ENCODE results near the gene TENT5C.

Gene TENT5C

DNA sequence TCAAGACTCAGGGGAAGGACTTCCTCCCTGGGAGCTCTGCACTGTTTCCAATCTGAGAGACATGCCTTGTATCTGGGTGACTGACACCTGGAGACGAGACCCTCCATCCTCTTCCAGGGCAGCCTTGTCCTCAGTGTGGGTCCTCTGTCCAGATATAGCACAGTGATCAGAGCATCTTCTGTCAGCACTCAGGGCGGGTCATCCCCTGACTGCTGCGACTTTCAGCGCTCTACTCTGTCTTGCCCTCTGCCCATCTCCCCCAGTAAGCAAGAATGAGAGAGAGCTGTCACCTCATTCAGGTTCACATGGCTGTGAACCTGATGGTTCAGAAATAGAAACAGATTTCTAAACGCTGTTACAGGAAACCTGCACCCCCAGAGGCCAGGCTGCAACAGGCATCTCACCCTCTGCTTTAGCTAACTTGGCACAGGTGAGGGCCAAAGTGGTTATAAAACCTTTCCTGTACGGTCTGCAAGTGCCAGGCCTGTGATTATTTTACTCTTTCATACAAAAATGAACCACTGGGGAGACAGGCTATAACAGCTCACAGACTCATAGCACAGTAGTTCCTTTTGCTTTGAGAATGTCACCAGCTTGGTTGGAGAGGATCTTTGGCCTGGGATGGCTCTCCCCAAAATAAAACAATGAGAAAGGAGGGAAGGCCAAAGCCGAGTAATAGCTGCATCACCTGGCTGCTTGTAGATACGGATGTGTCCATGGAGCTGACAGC is 11.4 kb upstream of the TENT5C start:
- H3K4me3 ChIP-seq (ENCODE audit: low read length, poor library complexity, severe bottlenecking), result no peak overlapping the region
- no peaks in the 10 kb centered on the region for H3K27me3 ChIP-seq (ENCODE audit: insufficient read depth, low read length, poor library complexity, severe bottlenecking)
- H3K9me2 ChIP-seq (replicated peaks; ENCODE audit: low read depth, low read length), result no peaks in the 10 kb centered on the region
- H3K9me3 ChIP-seq (ENCODE audit: insufficient read depth, low read depth, low read length), result no peaks in the 10 kb centered on the region
- H3K4me1 ChIP-seq (ENCODE audit: insufficient read depth, low read length, poor library complexity, severe bottlenecking), result no peaks in the 10 kb centered on the region
- no peaks in the 10 kb centered on the region for H3F3A ChIP-seq (ENCODE audit: low read depth)
- H3K4me2 ChIP-seq (ENCODE audit: low read depth, low read length, poor library complexity, severe bottlenecking), result no peak overlapping the region
- no peaks in the 10 kb centered on the region for H3K79me2 ChIP-seq (ENCODE audit: insufficient read depth, low read length)
- H4K20me1 ChIP-seq (ENCODE audit: insufficient read depth, low read length, poor library complexity, severe bottlenecking), result no peaks in the 10 kb centered on the region
- TF ChIP-seq EZH2phosphoT487 (IDR thresholded peaks at IDR 0.05; ENCODE audit: borderline replicate concordance) (no peak), CTCF (conservative IDR thresholded peaks at IDR 0.05; ENCODE audit: low read length) (no peak)
- H3K9ac ChIP-seq (ENCODE audit: low read depth, low read length, poor library complexity, severe bottlenecking), result no peak overlapping the region
- no peaks in the 10 kb centered on the region for H3K36me3 ChIP-seq (ENCODE audit: insufficient read depth, low read length)
- no peak overlapping the region for H2AFZ ChIP-seq (ENCODE audit: low read length)

- Histone ChIP-seq H3K36me3 (ENCODE audit: insufficient read depth, low read length) (no peaks in the 10 kb centered on the region), H4K20me1 (ENCODE audit: insufficient read depth, low read length, poor library complexity, severe bottlenecking) (no peaks in the 10 kb centered on the region), H3K9ac (ENCODE audit: low read depth, low read length, poor library complexity, severe bottlenecking) (no peak overlapping the region), H3K4me3 (ENCODE audit: low read length, poor library complexity, severe bottlenecking) (no peak overlapping the region), H3K79me2 (ENCODE audit: insufficient read depth, low read length) (no peaks in the 10 kb centered on the region), H3K27me3 (ENCODE audit: insufficient read depth, low read length, poor library complexity, severe bottlenecking) (no peaks in the 10 kb centered on the region), H3F3A (ENCODE audit: low read depth) (no peaks in the 10 kb centered on the region), H3K9me2 (replicated peaks; ENCODE audit: low read depth, low read length) (no peaks in the 10 kb centered on the region), H3K4me1 (ENCODE audit: insufficient read depth, low read length, poor library complexity, severe bottlenecking) (no peaks in the 10 kb centered on the region), H2AFZ (ENCODE audit: low read length) (no peak overlapping the region), H3K4me2 (ENCODE audit: low read depth, low read length, poor library complexity, severe bottlenecking) (no peak overlapping the region), H3K9me3 (ENCODE audit: insufficient read depth, low read depth, low read length) (no peaks in the 10 kb centered on the region)
- no peak for TF ChIP-seq EZH2phosphoT487 (IDR thresholded peaks at IDR 0.05; ENCODE audit: borderline replicate concordance)
- no peak for TF ChIP-seq CTCF (conservative IDR thresholded peaks at IDR 0.05; ENCODE audit: low read length)
Observed at GRCh38 chr1:117596023-117596720, 9.7 kb upstream of the TENT5C start.

DNA sequence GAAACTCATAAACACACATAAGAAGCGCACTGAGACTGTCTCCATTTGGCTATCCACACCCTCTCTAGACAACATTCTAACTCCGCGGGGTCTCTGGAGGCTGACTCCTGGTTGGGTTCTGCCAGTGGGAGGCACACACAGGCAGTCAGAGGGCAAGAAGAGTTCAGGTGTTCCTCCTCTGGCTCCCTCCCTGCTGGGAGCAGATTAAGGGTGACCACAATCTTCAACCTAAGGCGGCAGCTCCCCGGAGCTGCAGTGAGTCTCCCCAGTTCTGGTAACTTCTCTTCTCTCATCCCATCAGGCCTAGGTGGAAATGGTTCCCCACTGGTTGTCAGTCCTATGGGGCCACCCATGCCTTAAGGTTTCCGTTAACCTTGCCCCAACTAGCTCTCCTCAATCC is 7.4 kb upstream of the TENT5C start:
- no peak for TF ChIP-seq CTCF (conservative IDR thresholded peaks at IDR 0.05; ENCODE audit: low read length)
- TF ChIP-seq EZH2phosphoT487 (IDR thresholded peaks at IDR 0.05; ENCODE audit: borderline replicate concordance), result no peak
- no peaks in the 10 kb centered on the region for H3K9me2 ChIP-seq (replicated peaks; ENCODE audit: low read depth, low read length)
- no peaks in the 10 kb centered on the region for H3K4me1 ChIP-seq (ENCODE audit: insufficient read depth, low read length, poor library complexity, severe bottlenecking)
- H2AFZ ChIP-seq (ENCODE audit: low read length), result no peak overlapping the region
- H3K4me3 ChIP-seq (ENCODE audit: low read length, poor library complexity, severe bottlenecking), result no peak overlapping the region
- H4K20me1 ChIP-seq (ENCODE audit: insufficient read depth, low read length, poor library complexity, severe bottlenecking), result no peaks in the 10 kb centered on the region
- H3K9ac ChIP-seq (ENCODE audit: low read depth, low read length, poor library complexity, severe bottlenecking), result no peak overlapping the region
- H3F3A ChIP-seq (ENCODE audit: low read depth), result no peaks in the 10 kb centered on the region
- no peaks in the 10 kb centered on the region for H3K36me3 ChIP-seq (ENCODE audit: insufficient read depth, low read length)
- H3K9me3 ChIP-seq (ENCODE audit: insufficient read depth, low read depth, low read length), result no peaks in the 10 kb centered on the region
- no peaks in the 10 kb centered on the region for H3K27me3 ChIP-seq (ENCODE audit: insufficient read depth, low read length, poor library complexity, severe bottlenecking)
- H3K79me2 ChIP-seq (ENCODE audit: insufficient read depth, low read length), result no peaks in the 10 kb centered on the region
- H3K4me2 ChIP-seq (ENCODE audit: low read depth, low read length, poor library complexity, severe bottlenecking), result no peak overlapping the region
